SK-N-SH treated with all-trans-retinoic acid at 6 μM for 48 hours (cell line): ENCODE measurements around the gene MALSU1.

Source experiments
- ARNTL ChIP-seq: fragments of 450-650 bp; formaldehyde crosslinking; IDR thresholded peaks from 2 replicates; pipeline ENCODE4 v1.5.0; 2020; ENCODE audit warnings: low read depth, mild to moderate bottlenecking, moderate library complexity, borderline replicate concordance
- BACH2 ChIP-seq: fragments of 250-450 bp; sonication (Bioruptor Pico); IDR thresholded peaks from 2 replicates; pipeline ENCODE4 v1.9.0; 2021; ENCODE audit warnings: mild to moderate bottlenecking, borderline replicate concordance
- CSDC2 ChIP-seq: fragments of 250-450 bp; sonication (Bioruptor Pico); IDR thresholded peaks from 2 replicates; pipeline ENCODE4 v1.5.0; 2020; ENCODE audit warnings: mild to moderate bottlenecking, moderate library complexity
- GLIS3 ChIP-seq: fragments of 250-450 bp; sonication (Bioruptor Pico); IDR thresholded peaks from 2 replicates; pipeline ENCODE4 v1.5.0; 2020; ENCODE audit warnings: mild to moderate bottlenecking, moderate library complexity
- RARB ChIP-seq: fragments of 250-450 bp; sonication (Bioruptor Pico); IDR thresholded peaks from 2 replicates; pipeline ENCODE4 v1.8.0; 2021; ENCODE audit warnings: mild to moderate bottlenecking, moderate library complexity
- TCF4 ChIP-seq: fragments of 250-450 bp; sonication (Bioruptor Pico); IDR thresholded peaks from 2 replicates; pipeline ENCODE4 v1.8.0; 2021; ENCODE audit warnings: mild to moderate bottlenecking, moderate library complexity, borderline replicate concordance
- ZFP3 ChIP-seq: fragments of 250-450 bp; sonication (Bioruptor Pico); IDR thresholded peaks from 2 replicates; pipeline ENCODE4 v1.5.0; 2020; ENCODE audit warnings: mild to moderate bottlenecking, moderate library complexity
- ZNF70 ChIP-seq: fragments of 450-650 bp; formaldehyde crosslinking; IDR thresholded peaks from 2 replicates; pipeline ENCODE4 v1.5.0; 2020; ENCODE audit warnings: mild to moderate bottlenecking, moderate library complexity
- TF ChIP-seq, protein P1 (sequence below): fragments of 250-450 bp; sonication (Bioruptor Pico); IDR thresholded peaks from 2 replicates; pipeline ENCODE4 v1.5.1; 2020; ENCODE audit warnings: low read depth, mild to moderate bottlenecking, moderate library complexity
- TF ChIP-seq, protein P2 (sequence below): fragments of 250-450 bp; sonication (Bioruptor Pico); IDR thresholded peaks from 2 replicates; pipeline ENCODE4 v1.8.0; 2021; ENCODE audit warnings: low read depth, mild to moderate bottlenecking, moderate library complexity, borderline replicate concordance
- TF ChIP-seq, protein P3 (sequence below): fragments of 250-450 bp; sonication (Bioruptor Pico); IDR thresholded peaks from 2 replicates; pipeline ENCODE4 v1.8.0; 2020; ENCODE audit warnings: mild to moderate bottlenecking, moderate library complexity, borderline replicate concordance

DNA sequence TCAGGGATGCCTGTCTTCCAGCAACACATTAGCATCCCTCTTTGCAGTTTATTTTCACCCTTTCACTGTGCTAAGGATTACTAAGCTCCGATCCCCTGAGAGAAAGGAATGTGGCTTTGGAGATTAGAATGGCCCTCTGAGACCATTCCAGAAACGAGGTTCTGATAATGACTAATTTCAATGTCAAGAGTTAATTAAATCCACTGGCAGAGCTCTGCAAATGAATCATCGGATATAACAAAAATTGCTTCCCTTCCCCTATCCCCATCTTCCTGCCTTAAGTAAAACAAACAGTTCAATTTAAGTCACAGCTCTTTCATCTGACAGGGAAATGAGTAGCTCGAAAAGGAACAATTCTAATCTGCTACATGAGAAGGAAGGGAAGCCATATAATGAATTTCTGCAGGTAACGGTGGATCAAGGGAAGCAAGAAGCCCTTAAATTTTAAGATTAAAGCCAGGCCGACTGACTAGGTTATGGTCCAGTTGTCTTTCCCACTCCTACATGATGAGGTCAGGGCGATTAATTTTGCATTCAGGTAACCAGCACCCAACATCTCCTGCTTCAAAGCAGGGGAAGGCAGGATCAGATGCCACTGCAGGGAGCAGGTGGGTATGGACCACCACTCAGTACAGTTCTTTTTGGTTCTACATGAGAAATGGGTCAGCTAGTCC lies 50.5 kb downstream of the MALSU1 start:
- TF ChIP-seq, protein P1, sequence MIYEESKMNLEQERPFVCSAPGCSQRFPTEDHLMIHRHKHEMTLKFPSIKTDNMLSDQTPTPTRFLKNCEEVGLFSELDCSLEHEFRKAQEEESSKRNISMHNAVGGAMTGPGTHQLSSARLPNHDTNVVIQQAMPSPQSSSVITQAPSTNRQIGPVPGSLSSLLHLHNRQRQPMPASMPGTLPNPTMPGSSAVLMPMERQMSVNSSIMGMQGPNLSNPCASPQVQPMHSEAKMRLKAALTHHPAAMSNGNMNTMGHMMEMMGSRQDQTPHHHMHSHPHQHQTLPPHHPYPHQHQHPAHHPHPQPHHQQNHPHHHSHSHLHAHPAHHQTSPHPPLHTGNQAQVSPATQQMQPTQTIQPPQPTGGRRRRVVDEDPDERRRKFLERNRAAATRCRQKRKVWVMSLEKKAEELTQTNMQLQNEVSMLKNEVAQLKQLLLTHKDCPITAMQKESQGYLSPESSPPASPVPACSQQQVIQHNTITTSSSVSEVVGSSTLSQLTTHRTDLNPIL (CRISPR knock-in tag) = peak; percentile 84
- TF ChIP-seq ZNF70 (no peak), TCF4 (no peak), GLIS3 (CRISPR knock-in tag) (no peak), RARB (CRISPR knock-in tag) (no peak), ZFP3 (no peak), CSDC2 (CRISPR knock-in tag) (no peak), BACH2 (CRISPR knock-in tag) (no peak), ARNTL (CRISPR knock-in tag) (no peak)
- TF ChIP-seq, protein P2, sequence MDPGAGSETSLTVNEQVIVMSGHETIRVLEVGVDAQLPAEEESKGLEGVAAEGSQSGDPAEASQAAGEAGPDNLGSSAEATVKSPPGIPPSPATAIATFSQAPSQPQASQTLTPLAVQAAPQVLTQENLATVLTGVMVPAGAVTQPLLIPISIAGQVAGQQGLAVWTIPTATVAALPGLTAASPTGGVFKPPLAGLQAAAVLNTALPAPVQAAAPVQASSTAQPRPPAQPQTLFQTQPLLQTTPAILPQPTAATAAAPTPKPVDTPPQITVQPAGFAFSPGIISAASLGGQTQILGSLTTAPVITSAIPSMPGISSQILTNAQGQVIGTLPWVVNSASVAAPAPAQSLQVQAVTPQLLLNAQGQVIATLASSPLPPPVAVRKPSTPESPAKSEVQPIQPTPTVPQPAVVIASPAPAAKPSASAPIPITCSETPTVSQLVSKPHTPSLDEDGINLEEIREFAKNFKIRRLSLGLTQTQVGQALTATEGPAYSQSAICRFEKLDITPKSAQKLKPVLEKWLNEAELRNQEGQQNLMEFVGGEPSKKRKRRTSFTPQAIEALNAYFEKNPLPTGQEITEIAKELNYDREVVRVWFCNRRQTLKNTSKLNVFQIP = no peak
- TF ChIP-seq, protein P3, sequence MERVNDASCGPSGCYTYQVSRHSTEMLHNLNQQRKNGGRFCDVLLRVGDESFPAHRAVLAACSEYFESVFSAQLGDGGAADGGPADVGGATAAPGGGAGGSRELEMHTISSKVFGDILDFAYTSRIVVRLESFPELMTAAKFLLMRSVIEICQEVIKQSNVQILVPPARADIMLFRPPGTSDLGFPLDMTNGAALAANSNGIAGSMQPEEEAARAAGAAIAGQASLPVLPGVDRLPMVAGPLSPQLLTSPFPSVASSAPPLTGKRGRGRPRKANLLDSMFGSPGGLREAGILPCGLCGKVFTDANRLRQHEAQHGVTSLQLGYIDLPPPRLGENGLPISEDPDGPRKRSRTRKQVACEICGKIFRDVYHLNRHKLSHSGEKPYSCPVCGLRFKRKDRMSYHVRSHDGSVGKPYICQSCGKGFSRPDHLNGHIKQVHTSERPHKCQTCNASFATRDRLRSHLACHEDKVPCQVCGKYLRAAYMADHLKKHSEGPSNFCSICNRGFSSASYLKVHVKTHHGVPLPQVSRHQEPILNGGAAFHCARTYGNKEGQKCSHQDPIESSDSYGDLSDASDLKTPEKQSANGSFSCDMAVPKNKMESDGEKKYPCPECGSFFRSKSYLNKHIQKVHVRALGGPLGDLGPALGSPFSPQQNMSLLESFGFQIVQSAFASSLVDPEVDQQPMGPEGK (CRISPR knock-in tag) = peak; percentile 72; the same call in 1 of the 2 replicates
